Pancreas (tissue), 10 donors: Measurements from ENCODE around the gene ADAMTS9. TPM values are rescaled to one million over a fixed set of nuclear protein-coding genes. Genes with fewer than 3 reads are reported as not detected.
A peak's percentile ranks its signal among the peaks of the same experiment; 100 is the strongest.

Source experiments
- ATAC-seq, 4 donors: fragments of 200-7000 bp; cut with Tn5 transposase; one replicate each; pipeline versions ENCODE4 v1.8.0 to v1.9.1; 2020; ENCODE audit warnings: mild to moderate bottlenecking in 4 of 4, moderate library complexity in 4 of 4
- DNase-seq, 6 donors: peaks; one replicate each; pipeline ENCODE4 v3.0.0-alpha.2; 2020
- FAIRE-seq: peaks from 2 replicates; lab custom pipeline; 2012; peaks lifted over from hg19 to GRCh38; lab: Jason Lieb, UNC
- H3K27ac ChIP-seq, 4 donors: fragments of 200-600 bp; sonication (generic); 1 replicate in 3 of 4; 2 replicates in 1 of 4; pipeline versions ENCODE4 v1.5.0 to v1.8.0; 2020
- H3K27me3 ChIP-seq, 4 donors: fragments of 200-600 bp; one replicate each; pipeline ENCODE4 v1.8.0; 2021
- H3K36me3 ChIP-seq, 3 donors: fragments of 200-600 bp; sonication (generic) in 1 of 3; one replicate each; pipeline versions ENCODE4 v1.5.0 to v1.8.0; 2020 to 2021
- H3K4me1 ChIP-seq, 3 donors: fragments of 200-600 bp; one replicate each; pipeline ENCODE4 v1.8.0; 2021
- H3K4me3 ChIP-seq, 4 donors: fragments of 200-600 bp; sonication (generic) in 2 of 4; one replicate each; pipeline versions ENCODE4 v1.5.0 to v1.8.0; 2020 to 2021
- H3K9me3 ChIP-seq, 4 donors: fragments of 200-600 bp; one replicate each; pipeline ENCODE4 v1.8.0; 2021
- CTCF ChIP-seq, 4 donors: fragments of 200-600 bp; sonication (generic) in 3 of 4; IDR thresholded peaks; one replicate each; pipeline versions ENCODE4 v1.5.0 to v1.8.0; 2021; ENCODE audit warnings: antibody characterized with exemption in 4 of 4
- WGBS, 2 donors: extraction: QIAGEN DNeasy Blood & Tissue Kit; methylation state at CpG; one replicate each; pipeline ENCODE4 v1.1.7; 2013; 5-methylcytosine and 5-hydroxymethylcytosine counted together
- intact Hi-C, 3 donors: fragments of 100-400 bp; cut with DNase I; formaldehyde crosslinking; loops; one replicate each; pipeline versions ENCODE4 v1.11.1 to v1.14.2; 2022
- polyA plus RNA-seq, 2 donors: library from polyadenylated mRNA; stranded (reverse); fragments of 200-250 nt; gene quantifications; one replicate each; pipeline ENCODE4 v1.2.3, GENCODE V29; 2013
- total RNA-seq, 6 donors: library from RNA; stranded (reverse); fragmentation: NEBNext Ultra II Directional in 4 of 6; extraction: Animal tissue kit (Norgen Biotek cat#: 25700) in 4 of 6; gene quantifications; one replicate each; pipeline versions ENCODE4 v1.2.1 to v1.2.4, GENCODE V29; 2021 to 2023
- donor health status: healthy with polysubstance abuse.
- donor health status: DM: no; HTN: no; CAD: no; lungs with moderate emphysema.
- donor health status: DM: no; HTN: no; CAD: no.
- donor health status: control.
- donor health status: control.
- donor health status: Bipolar disorder and iron deficiency.
- donor health status: DM: yes; HTN: yes; CAD: no.
- donor health status: DM: no; HTN: no; CAD: no.
- donor health status: DM: no; HTN: no; CAD: no.
- donor health status: DM: yes; HTN: yes; CAD: no.

The ADAMTS9 gene
- total and polyA plus RNA-seq, 8 donors, result 11.4 to 34.7 (median 16.2) TPM

GRCh38 chr3:64673159-64673715, 14.6 kb downstream of the ADAMTS9 start:
- H3K27me3 ChIP-seq, result no peaks in the 10 kb centered on the region
- no peaks in the 10 kb centered on the region for H3K36me3 ChIP-seq
- H3K4me3 ChIP-seq, result no peak overlapping the region
- no peak for DNase-seq
- no peak for TF ChIP-seq CTCF (IDR thresholded peaks at IDR 0.05)
- ATAC-seq, result no peak
- no peak for FAIRE-seq
- H3K9me3 ChIP-seq, result no peaks in the 10 kb centered on the region
- WGBS, 2 donors, result 85 to 86% methylated on average over 7 of the region's 7 CpGs
- intact Hi-C loops, result no loop called here
- no peak overlapping the region for H3K27ac ChIP-seq
- no peaks in the 10 kb centered on the region for H3K4me1 ChIP-seq

- peaks cover 0 to 7% (median 0%) of the 10 kb centered on the region in 3 donors for H3K4me1 ChIP-seq
- H3K4me3 ChIP-seq, result no peak overlapping the region
- FAIRE-seq (no peak), ATAC-seq (no peak), DNase-seq (no peak)
- no peaks in the 10 kb centered on the region for H3K27me3 ChIP-seq
- intact Hi-C loops, result no loop called here
- H3K9me3 ChIP-seq, result no peaks in the 10 kb centered on the region
- H3K27ac ChIP-seq, result peak overlapping the region in 1 of 4 donors; percentile 41
- 71 to 86% methylated on average over 10 of the region's 10 CpGs for WGBS, 2 donors
- H3K36me3 ChIP-seq, result no peaks in the 10 kb centered on the region
- no peak for TF ChIP-seq CTCF (IDR thresholded peaks at IDR 0.05)
Observed at GRCh38 chr3:64668582-64669510, 19.0 kb downstream of the ADAMTS9 start.

- Histone ChIP-seq H3K27ac (peak overlapping the region in 2 of 4 donors; percentile 6 to 41), H3K36me3 (no peaks in the 10 kb centered on the region), H3K4me1 (peaks cover 0 to 7% (median 0%) of the 10 kb centered on the region in 3 donors), H3K4me3 (no peak overlapping the region), H3K27me3 (no peaks in the 10 kb centered on the region), H3K9me3 (no peaks in the 10 kb centered on the region)
- FAIRE-seq (no peak), DNase-seq (peak in 1 of 6 donors; percentile 27), ATAC-seq (peak in 3 of 4 donors; percentile 18 to 53 (median 32))
- 52 to 62% methylated on average over 13 of the region's 13 CpGs for WGBS, 2 donors
- no peak for TF ChIP-seq CTCF (IDR thresholded peaks at IDR 0.05)
- intact Hi-C loops, result no loop called here
Observed at GRCh38 chr3:64667887-64668581, 19.8 kb downstream of the ADAMTS9 start.

- Histone ChIP-seq H3K36me3 (no peaks in the 10 kb centered on the region), H3K27ac (peak overlapping the region in 1 of 4 donors; percentile 56), H3K9me3 (no peaks in the 10 kb centered on the region), H3K4me1 (peaks cover 0 to 7% (median 0%) of the 10 kb centered on the region in 3 donors), H3K27me3 (no peaks in the 10 kb centered on the region), H3K4me3 (no peak overlapping the region)
- TF ChIP-seq CTCF (IDR thresholded peaks at IDR 0.05), result no peak
- FAIRE-seq (no peak), ATAC-seq (peak in 1 of 4 donors; percentile 8), DNase-seq (no peak)
- intact Hi-C loops, result no loop called here
- 68 to 69% methylated on average over 6 of the region's 6 CpGs for WGBS, 2 donors
Observed at GRCh38 chr3:64667138-64667537, 20.7 kb downstream of the ADAMTS9 start.
